Mesendoderm (in vitro differentiated cells): ENCODE results near the gene ELF2.
A peak's percentile ranks its signal among the peaks of the same experiment; 100 is the strongest.
"Not testable (repeated sequence)": the region's sequence is repeated elsewhere in the genome, so short reads cannot be mapped to it uniquely, and the experiment has no call there.

Experiments
- DNase-seq: peaks from one replicate; pipeline ENCODE4 v3.0.0; 2013
- H2AK5ac ChIP-seq: 2 replicates; pipeline ENCODE4 v1.6.1; 2013; ENCODE audit warnings: low read length, inconsistent platforms
- H2BK120ac ChIP-seq: 2 replicates; pipeline ENCODE4 v1.6.1; 2013; ENCODE audit warnings: low read depth, mild to moderate bottlenecking, low read length, moderate library complexity, mixed read lengths
- H2BK15ac ChIP-seq: replicated peaks from 2 replicates; pipeline ENCODE4 v1.6.1; 2013; ENCODE audit warnings: low read depth, mild to moderate bottlenecking, moderate library complexity
- H2BK5ac ChIP-seq: 2 replicates; pipeline ENCODE4 v1.6.1; 2013; ENCODE audit warnings: low read length, inconsistent platforms
- H3K18ac ChIP-seq: 2 replicates; pipeline ENCODE4 v1.6.1; 2013; ENCODE audit warnings: mild to moderate bottlenecking, low read length, mixed read lengths
- H3K23ac ChIP-seq: one replicate; pipeline ENCODE4 v1.6.1; 2013; ENCODE audit warnings: low read length
- H3K27ac ChIP-seq: 2 replicates; pipeline ENCODE4 v1.5.1; 2013; ENCODE audit warnings: low read depth, mild to moderate bottlenecking, inconsistent platforms, low read length, moderate library complexity
- H3K27me3 ChIP-seq: 2 replicates; pipeline ENCODE4 v1.6.1; 2013; ENCODE audit warnings: low read length, control low read depth, mild to moderate bottlenecking, inconsistent platforms; ENCODE audit not compliant: insufficient read depth, poor library complexity
- H3K36me3 ChIP-seq: 2 replicates; pipeline ENCODE4 v1.6.1; 2013; ENCODE audit warnings: low read length, inconsistent platforms; ENCODE audit not compliant: control insufficient read depth, insufficient read depth
- H3K4ac ChIP-seq: one replicate; pipeline ENCODE4 v1.6.1; 2013; ENCODE audit warnings: low read depth, mild to moderate bottlenecking, low read length, moderate library complexity
- H3K4me1 ChIP-seq: 2 replicates; pipeline ENCODE4 v1.6.1; 2013; ENCODE audit warnings: low read depth, low read length, inconsistent platforms; ENCODE audit not compliant: control insufficient read depth
- H3K4me2 ChIP-seq: 2 replicates; pipeline ENCODE4 v1.6.1; 2013; ENCODE audit warnings: low read length
- H3K4me3 ChIP-seq: 2 replicates; pipeline ENCODE4 v1.5.1; 2013; ENCODE audit warnings: mild to moderate bottlenecking, low read length
- H3K56ac ChIP-seq: one replicate; pipeline ENCODE4 v1.6.1; 2013; ENCODE audit warnings: low read length
- H3K79me1 ChIP-seq: 2 replicates; pipeline ENCODE4 v1.6.1; 2013; ENCODE audit warnings: low read length, inconsistent platforms
- H3K79me2 ChIP-seq: 2 replicates; pipeline ENCODE4 v1.6.1; 2013; ENCODE audit warnings: mild to moderate bottlenecking, low read length; ENCODE audit not compliant: control insufficient read depth, insufficient read depth
- H3K9ac ChIP-seq: 2 replicates; pipeline ENCODE4 v1.6.1; 2013; ENCODE audit warnings: low read length, inconsistent platforms
- H4K5ac ChIP-seq: one replicate; pipeline ENCODE4 v1.6.1; 2013; ENCODE audit warnings: low read length
- H4K8ac ChIP-seq: one replicate; pipeline ENCODE4 v1.6.1; 2013; ENCODE audit warnings: low read depth, mild to moderate bottlenecking, control low read depth, low read length, moderate library complexity
- WGBS: extraction: QIAGEN DNeasy Blood & Tissue Kit; methylation state at CpG from one replicate; pipeline ENCODE4 v1.1.7; 2013; ENCODE audit warnings: low lambda C conversion rate, missing lambda C conversion rate; ENCODE audit not compliant: insufficient coverage; ENCODE audit errors: extremely low coverage; 5-methylcytosine and 5-hydroxymethylcytosine counted together

The ELF2 gene

DNA sequence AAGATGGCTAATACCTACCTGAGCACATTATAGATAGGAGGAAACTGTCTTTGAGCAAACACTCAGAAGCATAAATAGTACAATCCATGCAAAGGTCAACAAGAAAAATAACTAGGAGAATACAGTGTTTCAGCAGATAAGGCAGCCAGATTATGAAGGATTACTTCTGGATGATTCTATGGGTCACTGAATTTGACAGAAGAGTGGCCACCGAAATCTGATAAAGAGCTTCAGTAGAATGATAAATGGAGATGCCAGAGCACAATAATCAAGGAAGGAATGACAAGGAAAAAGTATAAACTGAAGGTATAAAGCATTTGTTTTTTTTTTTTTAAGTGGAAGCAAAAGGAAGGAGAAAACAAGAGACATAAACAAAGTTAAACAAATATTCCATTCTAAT lies 58.7 kb downstream of the ELF2 start:
- no peak overlapping the region for H2BK5ac ChIP-seq
- H3K9ac ChIP-seq: no peak overlapping the region
- no peak overlapping the region for H4K8ac ChIP-seq
- no peak overlapping the region for H4K5ac ChIP-seq
- no peaks in the 10 kb centered on the region for H3K36me3 ChIP-seq
- H3K27ac ChIP-seq: no peak overlapping the region
- no peak for DNase-seq
- H3K4me3 ChIP-seq: no peak overlapping the region
- H2BK15ac ChIP-seq: no peak overlapping the region
- H2BK120ac ChIP-seq: no peak overlapping the region
- H3K79me2 ChIP-seq: no peaks in the 10 kb centered on the region
- H3K79me1 ChIP-seq: peaks cover 2% of the 10 kb centered on the region
- WGBS: no CpG with 5 or more reads among the region's 1 CpG
- no peak overlapping the region for H3K18ac ChIP-seq
- H2AK5ac ChIP-seq: no peak overlapping the region
- no peak overlapping the region for H3K56ac ChIP-seq
- no peak overlapping the region for H3K4me2 ChIP-seq
- no peak overlapping the region for H3K23ac ChIP-seq
- no peaks in the 10 kb centered on the region for H3K4me1 ChIP-seq
- H3K27me3 ChIP-seq: no peaks in the 10 kb centered on the region
- H3K4ac ChIP-seq: no peak overlapping the region

DNA sequence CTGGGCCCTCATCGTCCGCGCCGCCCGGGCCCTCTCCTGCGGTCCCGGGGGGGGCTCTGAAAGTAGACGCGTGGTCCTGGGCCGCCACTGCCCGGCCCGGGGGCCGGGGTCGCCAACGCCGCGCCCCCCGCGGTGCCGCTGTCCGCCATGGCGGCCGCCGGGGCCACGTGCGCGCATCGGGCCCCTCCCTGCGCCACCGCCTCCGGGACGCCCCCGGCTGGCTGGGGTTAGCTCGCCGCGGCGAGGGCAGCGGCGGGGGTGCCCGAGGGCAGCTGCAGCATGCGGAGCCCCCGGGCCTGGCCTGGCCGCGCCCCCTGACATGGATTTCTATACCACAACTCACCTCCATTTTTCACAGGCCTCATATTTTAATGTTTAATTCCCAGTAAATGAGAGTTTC lies 61.8 kb downstream of the ELF2 start:
- H4K8ac ChIP-seq: no peak overlapping the region
- no peak overlapping the region for H3K4me3 ChIP-seq
- H3K9ac ChIP-seq: no peak overlapping the region
- H3K79me2 ChIP-seq: no peaks in the 10 kb centered on the region
- H2BK15ac ChIP-seq: no peak overlapping the region
- DNase-seq: no peak
- H2AK5ac ChIP-seq: no peak overlapping the region
- H2BK120ac ChIP-seq: no peak overlapping the region
- WGBS: no CpG with 5 or more reads among the region's 44 CpGs
- H3K23ac ChIP-seq: no peak overlapping the region
- no peak overlapping the region for H4K5ac ChIP-seq
- H2BK5ac ChIP-seq: no peak overlapping the region
- H3K79me1 ChIP-seq: peaks cover 2% of the 10 kb centered on the region
- H3K36me3 ChIP-seq: no peaks in the 10 kb centered on the region
- no peak overlapping the region for H3K4me2 ChIP-seq
- H3K4ac ChIP-seq: no peak overlapping the region
- no peaks in the 10 kb centered on the region for H3K27me3 ChIP-seq
- H3K18ac ChIP-seq: no peak overlapping the region
- no peak overlapping the region for H3K56ac ChIP-seq
- H3K4me1 ChIP-seq: no peaks in the 10 kb centered on the region
- no peak overlapping the region for H3K27ac ChIP-seq

DNA sequence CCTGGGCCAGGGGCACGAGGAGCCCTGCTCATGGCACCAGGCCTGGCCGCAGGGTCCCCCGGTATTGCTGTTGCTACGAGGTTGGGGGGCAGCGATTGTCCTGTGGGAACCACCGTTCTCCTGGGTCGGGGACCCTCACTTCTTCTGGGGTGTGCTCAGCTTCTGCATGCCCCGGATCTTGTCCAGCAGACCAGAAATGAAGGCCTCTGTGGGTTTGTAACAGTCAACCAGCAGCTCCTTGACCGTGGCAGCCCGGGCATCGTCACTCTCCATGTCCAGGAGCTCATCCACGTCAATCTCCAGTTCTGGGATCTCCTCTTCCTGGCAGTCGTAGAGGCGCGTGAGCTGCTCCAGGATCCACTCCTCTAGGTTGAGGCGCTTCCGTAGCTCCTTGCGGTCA lies 62.2 kb downstream of the ELF2 start:
- not testable (repeated sequence) for H3K4me1 ChIP-seq, H2BK15ac ChIP-seq, H3K4me3 ChIP-seq, H2AK5ac ChIP-seq, H3K18ac ChIP-seq, H4K8ac ChIP-seq, H3K4me2 ChIP-seq, H4K5ac ChIP-seq, H3K4ac ChIP-seq, H3K79me2 ChIP-seq, H3K56ac ChIP-seq, H2BK120ac ChIP-seq, H3K27me3 ChIP-seq, DNase-seq, H3K36me3 ChIP-seq, H3K27ac ChIP-seq, H3K23ac ChIP-seq, H3K79me1 ChIP-seq, H3K9ac ChIP-seq, H2BK5ac ChIP-seq
- no CpG with 5 or more reads among the region's 18 CpGs for WGBS

DNA sequence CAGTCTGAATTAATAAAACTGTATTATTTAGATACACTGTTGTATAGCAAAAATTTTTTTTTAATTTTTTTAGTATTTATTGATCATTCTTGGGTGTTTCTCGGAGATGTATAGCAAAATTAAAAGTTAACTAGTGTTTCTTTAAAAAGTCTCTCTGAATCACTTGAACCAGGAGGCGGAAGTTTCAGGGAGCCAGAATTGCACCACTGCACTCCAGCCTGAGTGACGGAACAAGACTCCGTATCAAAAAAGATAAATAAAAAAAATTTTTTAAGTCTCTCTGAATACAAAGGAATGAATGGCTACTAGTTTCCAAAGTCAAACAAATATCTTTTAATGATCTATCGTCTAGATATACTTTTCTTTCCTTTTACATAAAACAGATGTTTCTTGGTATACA lies 64.4 kb downstream of the ELF2 start:
- H4K5ac ChIP-seq: no peak overlapping the region
- no peak overlapping the region for H4K8ac ChIP-seq
- H2BK15ac ChIP-seq: no peak overlapping the region
- DNase-seq: no peak
- no peak overlapping the region for H3K27ac ChIP-seq
- no peaks in the 10 kb centered on the region for H3K4me1 ChIP-seq
- no peak overlapping the region for H3K4me2 ChIP-seq
- H2AK5ac ChIP-seq: no peak overlapping the region
- H3K4me3 ChIP-seq: no peak overlapping the region
- no peak overlapping the region for H3K18ac ChIP-seq
- H3K79me1 ChIP-seq: no peaks in the 10 kb centered on the region
- H3K79me2 ChIP-seq: no peaks in the 10 kb centered on the region
- no peaks in the 10 kb centered on the region for H3K27me3 ChIP-seq
- no peak overlapping the region for H2BK120ac ChIP-seq
- no peaks in the 10 kb centered on the region for H3K36me3 ChIP-seq
- no peak overlapping the region for H3K23ac ChIP-seq
- H3K56ac ChIP-seq: no peak overlapping the region
- WGBS: no CpG with 5 or more reads among the region's 5 CpGs
- no peak overlapping the region for H3K4ac ChIP-seq
- H3K9ac ChIP-seq: no peak overlapping the region
- no peak overlapping the region for H2BK5ac ChIP-seq

DNA sequence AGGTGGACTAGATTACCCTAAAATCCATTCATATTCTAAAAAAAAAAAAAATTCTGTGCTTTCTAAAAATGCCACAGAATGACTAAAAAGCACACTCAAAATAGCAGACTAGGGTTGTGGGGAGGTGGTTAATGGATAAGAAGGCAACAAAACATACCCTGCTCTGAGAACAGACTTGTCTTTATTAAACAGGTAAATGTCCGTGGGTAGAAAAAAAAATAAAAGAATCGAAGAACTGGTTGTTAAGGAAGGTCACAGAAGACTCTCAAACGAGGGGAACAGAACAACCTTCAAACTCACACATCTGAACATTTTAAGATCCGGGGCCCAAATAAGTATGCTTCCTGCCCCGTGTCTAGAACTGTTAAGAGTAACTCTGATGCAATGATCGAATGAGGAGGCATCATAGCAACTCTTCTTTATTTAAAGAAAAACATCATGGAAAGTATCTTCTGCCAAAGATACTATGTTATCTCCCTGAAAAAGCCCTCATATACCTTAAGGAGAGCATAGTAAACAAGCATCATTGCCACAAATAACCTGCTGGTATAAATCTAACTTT lies 68.4 kb downstream of the ELF2 start:
- H3K4me2 ChIP-seq: no peak overlapping the region
- no peaks in the 10 kb centered on the region for H3K27me3 ChIP-seq
- no peak overlapping the region for H4K5ac ChIP-seq
- no peak overlapping the region for H3K56ac ChIP-seq
- H4K8ac ChIP-seq: no peak overlapping the region
- no peak overlapping the region for H2BK15ac ChIP-seq
- H3K9ac ChIP-seq: no peak overlapping the region
- no CpG with 5 or more reads among the region's 6 CpGs for WGBS
- H3K4me1 ChIP-seq: no peaks in the 10 kb centered on the region
- H3K23ac ChIP-seq: no peak overlapping the region
- no peak overlapping the region for H3K4ac ChIP-seq
- H2BK5ac ChIP-seq: no peak overlapping the region
- no peak overlapping the region for H2AK5ac ChIP-seq
- DNase-seq: no peak
- no peaks in the 10 kb centered on the region for H3K36me3 ChIP-seq
- H3K27ac ChIP-seq: no peak overlapping the region
- H3K4me3 ChIP-seq: no peak overlapping the region
- no peak overlapping the region for H3K18ac ChIP-seq
- H3K79me1 ChIP-seq: no peaks in the 10 kb centered on the region
- no peaks in the 10 kb centered on the region for H3K79me2 ChIP-seq
- no peak overlapping the region for H2BK120ac ChIP-seq

DNA sequence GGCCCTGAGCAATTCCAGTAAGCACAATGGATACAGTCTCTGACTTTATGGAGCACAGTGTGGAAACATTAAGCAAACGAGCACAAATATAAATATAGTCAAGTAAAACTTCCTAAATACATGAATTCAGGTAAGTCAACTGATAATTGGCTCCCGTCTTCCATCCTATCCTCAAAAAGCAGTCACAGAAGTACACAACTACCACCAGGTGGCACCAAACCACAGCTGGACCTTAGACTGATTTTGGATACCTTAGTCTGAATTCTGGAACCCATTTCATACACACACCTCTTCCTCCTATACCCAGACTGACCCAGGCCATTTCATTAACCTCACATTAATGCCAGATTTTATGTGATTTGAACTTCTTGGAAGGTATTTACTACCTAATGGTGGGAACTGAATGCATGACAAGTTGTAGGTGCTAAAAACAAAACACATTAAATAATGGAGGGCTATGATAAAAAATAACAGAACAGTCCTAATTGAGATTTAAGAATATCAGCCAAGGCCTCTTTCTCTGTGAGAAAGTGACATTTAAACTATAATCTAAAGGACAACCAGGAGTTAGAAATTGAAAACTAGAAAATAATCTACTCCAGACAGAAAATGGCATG lies 77.5 kb downstream of the ELF2 start:
- WGBS: no CpG with 5 or more reads among the region's 2 CpGs
- no peak overlapping the region for H2BK120ac ChIP-seq

More for the DNA sequence above, 77.5 kb downstream of the ELF2 start:
- Histone ChIP-seq H3K27me3 (no peaks in the 10 kb centered on the region), H3K23ac (no peak overlapping the region), H3K9ac (no peak overlapping the region), H2BK15ac (no peak overlapping the region), H3K4me3 (no peak overlapping the region), H3K36me3 (no peaks in the 10 kb centered on the region), H2BK5ac (no peak overlapping the region), H3K4me1 (peaks cover 3% of the 10 kb centered on the region), H3K79me1 (peaks cover 3% of the 10 kb centered on the region), H2AK5ac (no peak overlapping the region), H3K4me2 (no peak overlapping the region), H3K18ac (no peak overlapping the region), H4K8ac (no peak overlapping the region), H3K79me2 (peaks cover 2% of the 10 kb centered on the region), H4K5ac (no peak overlapping the region), H3K27ac (no peak overlapping the region), H3K4ac (no peak overlapping the region), H3K56ac (no peak overlapping the region)
- DNase-seq: peak; percentile 91
